ENCODE results near the gene CPHXL. TPM values are rescaled to one million over a fixed set of nuclear protein-coding genes. Genes with fewer than 3 reads are reported as not detected.

Gene CPHXL
- total and polyA plus RNA-seq, 9 of the 15 experiments (the other 6 are each of a cell fraction or from before 2014, with no cell fraction given): not detected

- no peak for TF ChIP-seq MCM2 (IDR thresholded peaks at IDR 0.05; ENCODE audit: low read depth)
- no peak for TF ChIP-seq ELK1 (CRISPR knock-in tag; IDR thresholded peaks at IDR 0.05)
- no peak for TF ChIP-seq PTBP1 (IDR thresholded peaks at IDR 0.05; ENCODE audit: low read depth, low read length)
- no peak for TF ChIP-seq PTRF (tag; IDR thresholded peaks at IDR 0.05)
- TF ChIP-seq NFIC (IDR thresholded peaks at IDR 0.05): peak; percentile 64; the same call in 1 of the 2 replicates
- no peak for TF ChIP-seq SIRT6 (IDR thresholded peaks at IDR 0.05; ENCODE audit: low read depth, low read length)
- TF ChIP-seq TFAM (CRISPR knock-in tag; conservative IDR thresholded peaks at IDR 0.05): no peak
- TF ChIP-seq MITF (IDR thresholded peaks at IDR 0.05): no peak
- no peak for TF ChIP-seq FOS (IDR thresholded peaks at IDR 0.05; ENCODE audit: extremely low read depth, insufficient read length)
- no peak for TF ChIP-seq TSC22D4 (tag; IDR thresholded peaks at IDR 0.05)
- TF ChIP-seq SMARCB1 (IDR thresholded peaks at IDR 0.05; ENCODE audit: insufficient read length, low read depth): no peak
These were observed 34.8 kb upstream of the CPHXL start (continued) for GRCh38 chr16:75761108-75761507.

All from K562 (cell line).